HepG2 (cell line): ENCODE results near the gene DNAI2. TPM values are rescaled to one million over a fixed set of nuclear protein-coding genes. Genes with fewer than 3 reads are reported as not detected.

Experiments
- ATAC-seq: fragments of 200-7000 bp; cut with Tn5 transposase; 3 replicates; pipeline ENCODE4 v1.9.1; 2020; ENCODE audit warnings: mild to moderate bottlenecking, moderate library complexity
- BruUV-seq: library from RNA; stranded (reverse); fragments of 400-500 nt; replicated peaks from 2 replicates; lab custom pipeline; 2021; lab: Mats Ljungman, UMichigan
- CTCF ChIA-PET: fragments of 300-600 bp; formaldehyde crosslinking; extraction: SDS; loops from one replicate; lab custom pipeline; 2021; ENCODE audit warnings: low total read pairs, inconsistent platforms, low intra/inter-chr PET ratio; lab: Yijun Ruan, JAX
- POLR2A ChIA-PET: fragments of 350-600 bp; sonication (Branson Sonifier 250); formaldehyde crosslinking; loops from one replicate; lab custom pipeline; 2020; ENCODE audit warnings: antibody characterized with exemption, inconsistent platforms; lab: Yijun Ruan, JAX
- DNase-seq: peaks from one replicate; pipeline ENCODE4 v3.0.0-alpha.2; 2015; ENCODE audit warnings: low spot score
- FAIRE-seq: peaks from 3 replicates; lab custom pipeline; 2011; peaks lifted over from hg19 to GRCh38; lab: Jason Lieb, UNC
- H2AFZ ChIP-seq: one replicate; pipeline ENCODE4 v1.6.1; 2011; ENCODE audit warnings: low read length, inconsistent platforms
- H3K27ac ChIP-seq: fragments of 300-600 bp; 3 replicates; pipeline ENCODE4 v1.8.0; 2011; ENCODE audit warnings: mixed run types, mild to moderate bottlenecking, mixed read lengths, low read length, inconsistent platforms; ENCODE audit not compliant: insufficient read depth; ENCODE audit errors: extremely low read length
- H3K27me3 ChIP-seq, 2 experiments: fragments of 200-600 bp in 1 of 2; 2 replicates in 1 of 2; 3 replicates in 1 of 2; pipeline versions ENCODE4 v1.6.0 to v1.8.0; 2011; ENCODE audit warnings: low read length in 2 of 2, mild to moderate bottlenecking in 2 of 2, moderate library complexity in 2 of 2, inconsistent platforms in 1 of 2; ENCODE audit not compliant: insufficient read depth in 2 of 2, control insufficient read depth in 1 of 2
- H3K36me3 ChIP-seq, 2 experiments: fragments of 200-600 bp in 1 of 2; replicated peaks in 1 of 2; 2 replicates in 1 of 2; 3 replicates in 1 of 2; pipeline versions ENCODE4 v1.5.1 to v1.8.0; 2011; ENCODE audit warnings: low read length in 2 of 2, inconsistent platforms in 1 of 2; ENCODE audit not compliant: insufficient read depth in 2 of 2, control insufficient read depth in 1 of 2
- H3K4me1 ChIP-seq: 2 replicates; pipeline ENCODE4 v1.5.1; 2012; ENCODE audit warnings: low read length, inconsistent platforms; ENCODE audit not compliant: insufficient read depth
- H3K4me2 ChIP-seq: 2 replicates; pipeline ENCODE4 v1.6.0; 2011; ENCODE audit warnings: low read depth, low read length, inconsistent platforms
- H3K4me3 ChIP-seq, 3 experiments: fragments of 200-600 bp in 1 of 3; sonication (generic), shearing (Covaris generic) in 1 of 3; replicated peaks in 1 of 3; 2 replicates each; pipeline ENCODE4 v1.5.1; 2011 to 2016; ENCODE audit warnings: low read length in 3 of 3, inconsistent platforms in 2 of 3, low read depth in 2 of 3, mild to moderate bottlenecking in 2 of 3, control low read depth in 1 of 3, mixed read lengths in 1 of 3; ENCODE audit not compliant: insufficient read depth in 1 of 3
- H3K79me2 ChIP-seq: one replicate; pipeline ENCODE4 v1.6.1; 2011; ENCODE audit warnings: low read length, inconsistent platforms; ENCODE audit not compliant: insufficient read depth
- H3K9ac ChIP-seq: 2 replicates; pipeline ENCODE4 v1.6.0; 2011; ENCODE audit warnings: mild to moderate bottlenecking, low read depth, low read length, inconsistent platforms; ENCODE audit not compliant: insufficient read depth
- H3K9me3 ChIP-seq: 2 replicates; pipeline ENCODE4 v1.5.1; 2012; ENCODE audit warnings: mild to moderate bottlenecking, low read length
- H4K20me1 ChIP-seq: 2 replicates; pipeline ENCODE4 v1.6.0; 2011; ENCODE audit warnings: inconsistent platforms, mild to moderate bottlenecking, low read length, moderate library complexity; ENCODE audit not compliant: insufficient read depth
- CCAR2 ChIP-seq: fragments of 200-400 bp; formaldehyde crosslinking; optimal IDR thresholded peaks from 2 replicates; pipeline ENCODE3; 2018; ENCODE audit warnings: low read depth, mild to moderate bottlenecking, low read length, moderate library complexity
- GABPA ChIP-seq, 2 experiments: IDR thresholded peaks; 2 replicates each; pipeline ENCODE4 v1.6.1; 2011 to 2016; ENCODE audit warnings: low read depth in 2 of 2, low read length in 1 of 2, missing biosample characterization in 1 of 2, missing genetic modification characterization in 1 of 2
- HOXA3 ChIP-seq: sonication (generic); formaldehyde crosslinking; IDR thresholded peaks from 2 replicates; pipeline ENCODE4 v1.5.0; 2020; ENCODE audit warnings: missing genetic modification reagents
- HOXA9 ChIP-seq: sonication (generic); formaldehyde crosslinking; IDR thresholded peaks from 2 replicates; pipeline ENCODE4 v1.8.1; 2022; ENCODE audit warnings: missing genetic modification reagents, mild to moderate bottlenecking, moderate library complexity, borderline replicate concordance
- SAFB2 ChIP-seq: sonication (generic); formaldehyde crosslinking; IDR thresholded peaks from 2 replicates; pipeline ENCODE4 v1.5.1; 2020; ENCODE audit warnings: missing genetic modification reagents, low read depth, mild to moderate bottlenecking, borderline replicate concordance
- THAP11 ChIP-seq: IDR thresholded peaks from 2 replicates; pipeline ENCODE4 v1.6.1; 2016; ENCODE audit warnings: missing biosample characterization, missing genetic modification reagents
- YY1 ChIP-seq: IDR thresholded peaks from 2 replicates; pipeline ENCODE4 v1.6.1; 2011; ENCODE audit warnings: low read length, low read depth, moderate library complexity, mild to moderate bottlenecking; ENCODE audit not compliant: insufficient read depth, insufficient replicate concordance
- ZNF34 ChIP-seq: sonication (generic); formaldehyde crosslinking; IDR thresholded peaks from 2 replicates; pipeline ENCODE4 v1.4.0; 2020; ENCODE audit warnings: mild to moderate bottlenecking, missing genetic modification reagents, borderline replicate concordance
- ZNF446 ChIP-seq: sonication (generic); formaldehyde crosslinking; IDR thresholded peaks from 2 replicates; pipeline ENCODE4 v1.5.0; 2020; ENCODE audit warnings: mild to moderate bottlenecking, missing genetic modification reagents
- ZNF549 ChIP-seq: sonication (generic); formaldehyde crosslinking; IDR thresholded peaks from 2 replicates; pipeline ENCODE4 v1.5.0; 2020; ENCODE audit warnings: missing genetic modification reagents
- ZNF580 ChIP-seq: IDR thresholded peaks from 2 replicates; pipeline ENCODE4 v1.6.1; 2016; ENCODE audit warnings: low read depth, borderline replicate concordance
- ZNF597 ChIP-seq: sonication (generic); formaldehyde crosslinking; IDR thresholded peaks from 2 replicates; pipeline ENCODE4 v1.5.0; 2020; ENCODE audit warnings: missing genetic modification reagents
- ZNF776 ChIP-seq: sonication (generic); formaldehyde crosslinking; IDR thresholded peaks from 2 replicates; pipeline ENCODE4 v1.4.0; 2020; ENCODE audit warnings: mild to moderate bottlenecking, missing genetic modification reagents
- ZNF788 ChIP-seq: sonication (generic); formaldehyde crosslinking; IDR thresholded peaks from 2 replicates; pipeline ENCODE4 v1.5.0; 2020; ENCODE audit warnings: mild to moderate bottlenecking, missing genetic modification reagents, borderline replicate concordance
- ZNF839 ChIP-seq: sonication (generic); formaldehyde crosslinking; IDR thresholded peaks from 2 replicates; pipeline ENCODE4 v1.4.0; 2020; ENCODE audit warnings: missing genetic modification reagents, mild to moderate bottlenecking, borderline replicate concordance
- ZNF841 ChIP-seq: sonication (generic); formaldehyde crosslinking; IDR thresholded peaks from 2 replicates; pipeline ENCODE4 v1.8.1; 2023; ENCODE audit warnings: missing genetic modification reagents, borderline replicate concordance
- ZSCAN29 ChIP-seq: sonication (generic); formaldehyde crosslinking; conservative IDR thresholded peaks from 2 replicates; pipeline ENCODE4 v1.4.0; 2020; ENCODE audit warnings: mild to moderate bottlenecking, missing genetic modification reagents
- WGBS: methylation state at CpG from one replicate; pipeline ENCODE4 v1.1.6; 2017; ENCODE audit warnings: low lambda C conversion rate; 5-methylcytosine and 5-hydroxymethylcytosine counted together
- in situ Hi-C: cut with HindIII; loops from 2 replicates; pipeline ENCODE4 v1.10.0; 2017; ENCODE audit warnings: low pct_unique_long_range_greater_than_20kb; ENCODE audit not compliant: extremely low pct_ligation_motif_present
- intact Hi-C: fragments of 100-400 bp; cut with micrococcal nuclease; formaldehyde crosslinking; loops from one replicate; pipeline ENCODE4 v1.10.0; 2022; ENCODE audit not compliant: unreplicated experiment
- polyA plus RNA-seq, 8 experiments: library from polyadenylated mRNA; depleted of rRNA in 3 of 8; stranded (reverse) in 7 of 8; unstranded in 1 of 8; fragments of >200 nt; fragmentation: Illumina TruSeq in 4 of 8; extraction: Trizol in 4 of 8; gene quantifications; 2 replicates each; pipeline versions ENCODE4 v1.2.1 to v1.2.3, GENCODE V29; 2011 to 2016; ENCODE audit warnings: low read depth in 4 of 8, missing spikeins in 1 of 8, mixed read lengths in 1 of 8; ENCODE audit not compliant: insufficient read depth in 1 of 8
- total RNA-seq, 5 experiments: library from RNA; depleted of rRNA; stranded (reverse); fragments of >200 nt; fragmentation: Illumina TruSeq; extraction: Trizol; gene quantifications; 2 replicates each; pipeline ENCODE4 v1.2.3, GENCODE V29; 2016; ENCODE audit warnings: low read depth in 1 of 5
- TF ChIP-seq, protein P1 (sequence below): sonication (generic); formaldehyde crosslinking; IDR thresholded peaks from 2 replicates; pipeline ENCODE4 v1.9.0; 2021; ENCODE audit warnings: missing genetic modification reagents, mild to moderate bottlenecking, borderline replicate concordance

Gene DNAI2
- total and polyA plus RNA-seq, 2 of the 13 experiments (the other 11 are each of a cell fraction or from before 2014, with no cell fraction given): not detected

DNA sequence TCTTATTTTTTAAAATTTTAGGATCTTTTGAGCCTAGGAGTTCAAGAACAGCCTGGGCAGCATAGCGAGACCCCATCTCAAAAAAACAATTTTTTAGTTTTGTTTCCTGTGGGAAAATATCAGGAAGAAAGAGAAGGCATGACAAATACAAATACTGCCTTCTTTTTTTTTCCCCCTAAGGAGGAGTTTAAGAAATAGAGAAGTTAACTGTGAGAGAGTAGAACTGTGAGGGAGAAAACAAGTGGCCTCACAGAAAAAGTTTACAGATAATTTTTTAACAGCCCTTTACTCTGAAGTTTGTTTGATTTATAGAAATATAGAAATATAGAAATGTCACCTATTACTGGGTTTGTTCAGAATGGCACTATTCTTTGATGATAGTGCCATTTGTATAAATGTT lies 39.5 kb upstream of the DNAI2 start:
- 9% methylated on average over 1 of the region's 1 CpG for WGBS
- H3K79me2 ChIP-seq: no peaks in the 10 kb centered on the region
- no peaks in the 10 kb centered on the region; the same call in 1 of the 2 replicates for H4K20me1 ChIP-seq
- FAIRE-seq (no peak), DNase-seq (no peak), ATAC-seq (no peak)
- no peak overlapping the region for H3K4me2 ChIP-seq
- H3K4me3 ChIP-seq: no peak overlapping the region
- intact Hi-C loops: no loop called here
- H2AFZ ChIP-seq: no peak overlapping the region
- H3K9me3 ChIP-seq: no peaks in the 10 kb centered on the region
- CTCF ChIA-PET: no interaction called here
- POLR2A ChIA-PET: no interaction called here
- H3K36me3 ChIP-seq: no peaks in the 10 kb centered on the region
- no peak overlapping the region for H3K9ac ChIP-seq
- no TSS peak for BruUV-seq
- no peak overlapping the region for H3K27ac ChIP-seq
- H3K27me3 ChIP-seq: peaks cover 3 to 4% of the 10 kb centered on the region in 2 experiments; a peak in 2 of 5 replicates
- H3K4me1 ChIP-seq: no peaks in the 10 kb centered on the region
- in situ Hi-C loops: no loop called here
- TF ChIP-seq ZNF597 (CRISPR knock-in tag) (no peak), HOXA3 (CRISPR knock-in tag) (no peak), HOXA9 (CRISPR knock-in tag) (no peak), ZNF839 (CRISPR knock-in tag) (no peak), ZSCAN29 (no peak), SAFB2 (CRISPR knock-in tag) (no peak), GABPA (IDR thresholded peaks at IDR 0.05; ENCODE audit: low read depth, low read length) (no peak), GABPA (CRISPR knock-in tag; IDR thresholded peaks at IDR 0.05; ENCODE audit: low read depth) (no peak), ZNF841 (CRISPR knock-in tag) (no peak), ZNF776 (CRISPR knock-in tag) (no peak), ZNF34 (CRISPR knock-in tag) (no peak), THAP11 (CRISPR knock-in tag) (no peak), ZNF549 (CRISPR knock-in tag) (no peak), ZNF788 (CRISPR knock-in tag) (no peak), CCAR2 (no peak), ZNF580 (CRISPR knock-in tag) (no peak), YY1 (no peak), ZNF446 (CRISPR knock-in tag) (no peak)
- TF ChIP-seq, protein P1, sequence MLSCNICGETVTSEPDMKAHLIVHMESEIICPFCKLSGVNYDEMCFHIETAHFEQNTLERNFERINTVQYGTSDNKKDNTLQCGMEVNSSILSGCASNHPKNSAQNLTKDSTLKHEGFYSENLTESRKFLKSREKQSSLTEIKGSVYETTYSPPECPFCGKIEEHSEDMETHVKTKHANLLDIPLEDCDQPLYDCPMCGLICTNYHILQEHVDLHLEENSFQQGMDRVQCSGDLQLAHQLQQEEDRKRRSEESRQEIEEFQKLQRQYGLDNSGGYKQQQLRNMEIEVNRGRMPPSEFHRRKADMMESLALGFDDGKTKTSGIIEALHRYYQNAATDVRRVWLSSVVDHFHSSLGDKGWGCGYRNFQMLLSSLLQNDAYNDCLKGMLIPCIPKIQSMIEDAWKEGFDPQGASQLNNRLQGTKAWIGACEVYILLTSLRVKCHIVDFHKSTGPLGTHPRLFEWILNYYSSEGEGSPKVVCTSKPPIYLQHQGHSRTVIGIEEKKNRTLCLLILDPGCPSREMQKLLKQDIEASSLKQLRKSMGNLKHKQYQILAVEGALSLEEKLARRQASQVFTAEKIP (CRISPR knock-in tag): no peak
